Activated CD8-positive, alpha-beta memory T cell treated with anti-CD3 and anti-CD28 coated beads, Interleukin-2, amount 10 ng/mL, durations not matched to agents 7 days and 5 days (primary cell): ENCODE data around the gene IL5RA. TPM values are rescaled to one million over a fixed set of nuclear protein-coding genes. Genes with fewer than 3 reads are reported as not detected.
A peak's percentile ranks its signal among the peaks of the same experiment; 100 is the strongest.

ENCODE experiments used
- ATAC-seq: fragments of 150-1000 bp; cut with Tn5 transposase; one replicate; pipeline ENCODE4 v1.10.0; 2021; ENCODE audit warnings: moderate library complexity
- CTCF ChIA-PET: fragments of 350-600 bp; sonication (Branson Sonifier 250); formaldehyde crosslinking; loops from one replicate; lab custom pipeline; 2021; ENCODE audit warnings: antibody characterized with exemption; lab: Charles Lee
- DNase-seq: peaks from one replicate; pipeline ENCODE4 v3.0.0-alpha.2; 2020
- H3K27ac Mint-ChIP-seq: one replicate; pipeline ENCODE4 v1.8.0; 2021; ENCODE audit warnings: mild to moderate bottlenecking, mixed read lengths
- H3K27me3 Mint-ChIP-seq: one replicate; pipeline ENCODE4 v1.8.0; 2021; ENCODE audit warnings: mixed read lengths
- H3K36me3 Mint-ChIP-seq: one replicate; pipeline ENCODE4 v1.8.0; 2021; ENCODE audit warnings: mild to moderate bottlenecking, mixed read lengths
- H3K4me1 Mint-ChIP-seq: one replicate; pipeline ENCODE4 v1.8.0; 2021; ENCODE audit warnings: mixed read lengths
- H3K4me3 Mint-ChIP-seq: one replicate; pipeline ENCODE4 v1.8.0; 2021; ENCODE audit warnings: mild to moderate bottlenecking, moderate library complexity, mixed read lengths
- H3K9me3 Mint-ChIP-seq: one replicate; pipeline ENCODE4 v1.8.0; 2022; ENCODE audit warnings: low read depth, mixed read lengths
- total RNA-seq, 2 experiments: library from RNA; stranded (reverse); gene quantifications; one replicate each; pipeline ENCODE4 v1.2.3, GENCODE V29; 2021

The IL5RA gene
- total RNA-seq, 2 experiments from 2014 or later: not detected

DNA sequence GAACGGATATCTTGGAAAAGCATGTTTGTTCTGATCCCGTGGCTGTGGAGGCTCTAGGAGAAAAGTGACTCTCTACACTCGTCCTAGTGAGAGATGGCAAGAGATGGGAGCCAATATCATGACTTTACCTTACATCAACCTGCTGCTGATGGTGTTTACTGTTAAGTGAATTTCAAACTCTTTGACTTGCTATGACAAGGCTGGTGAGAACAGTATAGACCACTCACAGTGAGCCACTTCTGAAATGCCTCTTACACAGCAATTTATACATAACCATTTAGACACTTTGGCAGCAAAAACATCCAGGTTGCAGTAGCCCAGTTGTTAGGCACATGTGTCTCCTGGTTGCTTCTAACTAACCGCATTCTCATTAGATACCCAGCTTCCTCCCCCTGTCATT, 43.3 kb downstream of the IL5RA start:
- Mint-ChIP-seq H3K36me3 (no peaks in the 10 kb centered on the region), H3K27ac (no peak overlapping the region)
- no peak for ATAC-seq

GRCh38 chr3:3066378-3066777, 43.8 kb downstream of the IL5RA start:
- CTCF ChIA-PET: interaction anchor here (1.1 kb wide), 1 partner anchor 62 kb away, joined by 3 read pairs; no protein-coding TSS in a partner anchor
- H3K9me3 Mint-ChIP-seq: no peaks in the 10 kb centered on the region
- no peaks in the 10 kb centered on the region for H3K27me3 Mint-ChIP-seq
- DNase-seq (no peak), ATAC-seq (no peak)
- no peaks in the 10 kb centered on the region for H3K4me1 Mint-ChIP-seq
- H3K36me3 Mint-ChIP-seq: no peaks in the 10 kb centered on the region
- H3K4me3 Mint-ChIP-seq: no peak overlapping the region
- no peak overlapping the region for H3K27ac Mint-ChIP-seq

More for the DNA sequence above, 43.3 kb downstream of the IL5RA start:
- CTCF ChIA-PET: interaction anchor here (1.1 kb wide), 1 partner anchor 61 kb away, joined by 3 read pairs; no protein-coding TSS in a partner anchor
- DNase-seq: no peak
- H3K27me3 Mint-ChIP-seq: no peaks in the 10 kb centered on the region
- no peaks in the 10 kb centered on the region for H3K9me3 Mint-ChIP-seq
- no peaks in the 10 kb centered on the region for H3K4me1 Mint-ChIP-seq
- H3K4me3 Mint-ChIP-seq: no peak overlapping the region

DNA sequence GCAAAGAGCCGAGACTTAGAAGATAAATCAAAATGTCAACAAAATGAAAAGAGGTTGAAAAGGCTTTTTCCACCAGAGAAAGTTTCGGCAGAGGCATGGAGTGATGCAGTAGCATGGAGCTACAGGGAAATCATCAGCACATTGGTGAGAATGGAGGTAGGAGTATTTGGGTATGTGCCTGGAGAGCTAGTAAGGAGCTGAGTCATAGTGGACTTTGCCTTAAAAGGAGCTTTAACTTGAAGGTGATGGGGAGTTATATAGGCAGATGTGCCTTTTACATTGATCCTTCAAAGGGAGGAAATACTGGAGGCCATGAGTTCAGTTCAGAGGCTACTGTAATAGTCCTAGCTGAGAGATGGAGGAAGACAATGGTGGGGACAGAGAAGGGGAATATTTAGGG, 44.3 kb downstream of the IL5RA start:
- Mint-ChIP-seq H3K9me3 (no peaks in the 10 kb centered on the region), H3K4me1 (no peaks in the 10 kb centered on the region), H3K27ac (no peak overlapping the region), H3K36me3 (no peaks in the 10 kb centered on the region), H3K27me3 (no peaks in the 10 kb centered on the region), H3K4me3 (no peak overlapping the region)
- CTCF ChIA-PET: interaction anchor here (1.1 kb wide), 1 partner anchor 62 kb away, joined by 3 read pairs; no protein-coding TSS in a partner anchor
- DNase-seq (no peak), ATAC-seq (no peak)

- H3K27ac Mint-ChIP-seq: no peak overlapping the region
- H3K9me3 Mint-ChIP-seq: no peaks in the 10 kb centered on the region
- no peaks in the 10 kb centered on the region for H3K4me1 Mint-ChIP-seq
- no peaks in the 10 kb centered on the region for H3K36me3 Mint-ChIP-seq
- no peak for ATAC-seq
- CTCF ChIA-PET: interaction anchor here (0.7 kb wide), 1 partner anchor 88 kb away, joined by 3 read pairs; no protein-coding TSS in a partner anchor
- H3K4me3 Mint-ChIP-seq: no peak overlapping the region
- DNase-seq: no peak
- H3K27me3 Mint-ChIP-seq: no peaks in the 10 kb centered on the region
Measured at GRCh38 chr3:3064297-3064696, 45.9 kb downstream of the IL5RA start.

DNA sequence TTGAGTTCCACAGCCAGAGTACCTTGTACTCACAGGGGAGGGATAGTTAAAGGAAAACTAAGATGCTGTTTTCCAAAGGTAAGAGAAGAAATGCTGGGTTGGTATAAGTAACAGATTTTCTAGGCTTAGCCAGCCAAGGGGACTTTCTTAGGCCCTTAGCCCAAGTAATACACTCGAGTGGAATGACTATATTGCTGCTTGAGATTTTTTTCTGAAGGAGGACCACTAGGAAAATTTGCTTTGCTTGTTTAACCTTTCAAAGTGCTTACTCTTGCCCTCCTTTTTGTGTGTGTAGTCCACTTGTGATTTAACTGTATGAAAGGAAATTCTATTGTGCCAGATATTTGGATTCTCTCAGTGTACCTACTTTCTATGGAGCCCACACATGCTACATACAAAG, 50.5 kb downstream of the IL5RA start:
- CTCF ChIA-PET: no interaction called here
- DNase-seq (no peak), ATAC-seq (no peak)
- Mint-ChIP-seq H3K36me3 (no peaks in the 10 kb centered on the region), H3K27ac (no peak overlapping the region), H3K9me3 (no peaks in the 10 kb centered on the region), H3K27me3 (peaks cover 18% of the 10 kb centered on the region), H3K4me1 (no peaks in the 10 kb centered on the region), H3K4me3 (no peak overlapping the region)

- ATAC-seq: no peak
Measured at GRCh38 chr3:3053974-3054373, 56.2 kb downstream of the IL5RA start.

DNA sequence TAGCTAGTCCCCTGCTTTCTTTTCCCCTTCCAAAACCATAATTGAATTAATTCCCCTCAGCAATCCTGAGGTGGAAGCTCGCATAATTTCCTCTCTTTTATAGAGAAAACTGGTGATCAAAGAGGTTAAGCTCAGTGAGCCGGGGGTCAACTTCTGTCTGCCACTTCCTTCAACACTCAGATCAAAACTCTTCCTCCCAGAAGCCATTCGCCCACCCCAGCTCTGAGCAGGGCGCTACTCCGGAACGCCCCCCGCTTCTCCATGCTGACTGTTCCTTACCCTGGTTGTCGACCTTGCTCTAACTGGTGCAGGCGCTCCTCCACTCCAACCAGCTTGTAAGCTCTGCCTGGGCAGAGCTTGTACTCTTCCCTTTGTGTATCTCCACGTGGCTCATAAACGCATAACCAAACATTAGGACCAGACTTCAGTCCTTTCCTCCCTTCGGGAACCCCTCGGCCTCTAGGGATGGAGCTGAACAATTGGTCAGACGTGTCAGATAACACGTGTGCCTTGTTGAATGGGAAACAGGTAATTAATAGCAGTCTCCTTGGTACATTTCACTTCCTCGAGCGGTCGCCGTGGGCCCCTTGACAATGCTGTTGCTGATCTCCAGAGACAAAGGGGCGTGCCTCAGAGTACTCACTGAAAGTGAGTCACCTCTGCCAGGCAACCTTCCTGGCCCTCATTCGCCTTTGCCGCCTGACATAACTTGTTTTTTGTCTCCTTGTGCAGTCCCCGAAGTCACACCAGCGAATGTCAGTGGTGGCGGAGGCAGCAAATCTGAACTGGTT, 71.8 kb downstream of the IL5RA start:
- Mint-ChIP-seq H3K27ac (no peak overlapping the region), H3K9me3 (no peaks in the 10 kb centered on the region), H3K27me3 (no peaks in the 10 kb centered on the region), H3K36me3 (no peaks in the 10 kb centered on the region), H3K4me3 (no peak overlapping the region), H3K4me1 (no peaks in the 10 kb centered on the region)
- CTCF ChIA-PET: no interaction called here
- DNase-seq: no peak
- ATAC-seq: no peak

More at GRCh38 chr3:3053974-3054373, 56.2 kb downstream of the IL5RA start:
- no peak for DNase-seq
- Mint-ChIP-seq H3K4me1 (no peaks in the 10 kb centered on the region), H3K36me3 (no peaks in the 10 kb centered on the region), H3K27me3 (peaks cover 19% of the 10 kb centered on the region), H3K4me3 (no peak overlapping the region), H3K9me3 (no peaks in the 10 kb centered on the region), H3K27ac (no peak overlapping the region)
- CTCF ChIA-PET: no interaction called here

DNA sequence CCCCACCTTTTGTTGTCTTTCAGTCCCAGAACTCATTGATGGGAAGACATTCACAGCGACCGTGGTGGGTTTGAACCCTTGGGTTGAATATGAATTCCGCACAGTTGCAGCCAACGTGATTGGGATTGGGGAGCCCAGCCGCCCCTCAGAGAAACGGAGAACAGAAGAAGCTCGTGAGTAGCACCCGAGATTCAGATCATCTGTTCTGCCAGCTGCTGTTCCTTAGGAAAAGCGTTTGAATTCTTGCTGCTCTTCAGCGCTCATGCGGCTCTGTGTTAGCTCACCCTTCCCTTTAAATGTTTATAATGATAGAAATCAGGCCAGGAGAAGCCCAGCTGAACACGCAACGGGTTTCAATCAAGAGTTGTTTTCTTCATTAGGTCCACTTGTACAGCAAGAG, 73.0 kb downstream of the IL5RA start:
- no peak for ATAC-seq
- CTCF ChIA-PET: interaction anchor here (0.5 kb wide), 1 partner anchor 11 kb away, joined by 3 read pairs; no protein-coding TSS in a partner anchor
- Mint-ChIP-seq H3K36me3 (no peaks in the 10 kb centered on the region), H3K9me3 (no peaks in the 10 kb centered on the region), H3K27me3 (peaks cover 2% of the 10 kb centered on the region), H3K27ac (no peak overlapping the region), H3K4me1 (no peaks in the 10 kb centered on the region), H3K4me3 (no peak overlapping the region)
- no peak for DNase-seq

GRCh38 chr3:3031326-3031725, 78.8 kb downstream of the IL5RA start:
- peaks cover 1% of the 10 kb centered on the region for H3K36me3 Mint-ChIP-seq
- no peaks in the 10 kb centered on the region for H3K9me3 Mint-ChIP-seq
- no peak overlapping the region for H3K4me3 Mint-ChIP-seq

GRCh38 chr3:3027976-3028567, 82.1 kb downstream of the IL5RA start:
- Mint-ChIP-seq H3K9me3 (no peaks in the 10 kb centered on the region), H3K36me3 (peaks cover 1% of the 10 kb centered on the region), H3K4me1 (peaks cover 13% of the 10 kb centered on the region), H3K27me3 (peaks cover 14% of the 10 kb centered on the region), H3K27ac (peak overlapping the region; percentile 54), H3K4me3 (peak overlapping the region; percentile 36)
- no peak for DNase-seq
- CTCF ChIA-PET: no interaction called here
- peak; percentile 87 for ATAC-seq

More at GRCh38 chr3:3031326-3031725, 78.8 kb downstream of the IL5RA start:
- Mint-ChIP-seq H3K4me1 (peaks cover 13% of the 10 kb centered on the region), H3K27me3 (peaks cover 2% of the 10 kb centered on the region), H3K27ac (no peak overlapping the region)
- CTCF ChIA-PET: no interaction called here
- DNase-seq: no peak
- no peak for ATAC-seq

GRCh38 chr3:3023111-3023745, 86.9 kb downstream of the IL5RA start:
- ATAC-seq: no peak

DNA sequence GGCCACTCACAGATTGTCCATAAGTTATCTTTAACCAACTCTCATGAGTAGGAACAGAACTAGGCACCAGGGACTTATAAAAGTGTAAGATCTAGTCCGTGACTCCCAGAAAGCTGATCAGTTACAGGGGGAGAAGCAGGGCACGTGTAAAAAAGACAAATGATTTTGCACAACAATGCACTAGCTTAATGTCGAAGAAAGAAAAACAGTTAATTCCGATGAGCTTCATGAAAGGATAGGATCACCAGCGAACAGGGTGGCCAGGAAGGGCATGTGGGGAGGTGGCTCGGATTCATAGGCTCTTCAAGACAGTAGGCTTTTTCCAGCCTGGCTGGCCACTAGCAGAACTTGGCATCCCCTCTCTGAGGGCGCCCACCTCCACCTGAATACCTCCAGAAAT, 90.0 kb downstream of the IL5RA start:
- H3K27me3 Mint-ChIP-seq: peaks cover 34% of the 10 kb centered on the region
- H3K4me3 Mint-ChIP-seq: no peak overlapping the region
- ATAC-seq (no peak), DNase-seq (no peak)
- H3K4me1 Mint-ChIP-seq: no peaks in the 10 kb centered on the region
- H3K27ac Mint-ChIP-seq: no peak overlapping the region
- no peaks in the 10 kb centered on the region for H3K9me3 Mint-ChIP-seq
- CTCF ChIA-PET: no interaction called here
- no peaks in the 10 kb centered on the region for H3K36me3 Mint-ChIP-seq

More at GRCh38 chr3:3023111-3023745, 86.9 kb downstream of the IL5RA start:
- Mint-ChIP-seq H3K27ac (no peak overlapping the region), H3K27me3 (peaks cover 25% of the 10 kb centered on the region), H3K4me3 (no peak overlapping the region), H3K4me1 (peaks cover 9% of the 10 kb centered on the region), H3K9me3 (no peaks in the 10 kb centered on the region), H3K36me3 (peaks cover 1% of the 10 kb centered on the region)
- CTCF ChIA-PET: no interaction called here
- no peak for DNase-seq
